ENCODE measurements around the gene LYPD5. TPM values are rescaled to one million over a fixed set of nuclear protein-coding genes. Genes with fewer than 3 reads are reported as not detected.
A peak's percentile ranks its signal among the peaks of the same experiment; 100 is the strongest.
"Not testable (repeated sequence)": the region's sequence is repeated elsewhere in the genome, so short reads cannot be mapped to it uniquely, and the experiment has no call there.

LYPD5 gene
- total and polyA plus RNA-seq, 8 donors = 0.43 to 3.9 (median 1.6) TPM; not detected in 4

- Histone ChIP-seq H3K4me1 (no peaks in the 10 kb centered on the region), H3K4me3 (no peak overlapping the region), H3K27me3 (peaks cover 0 to 17% (median 0%) of the 10 kb centered on the region in 3 donors), H3K9me3 (no peaks in the 10 kb centered on the region), H3K36me3 (no peaks in the 10 kb centered on the region), H3K27ac (no peak overlapping the region)
- DNase-seq = peak in 1 of 2 donors; percentile 67
- WGBS, 5 donors = 27 to 40% (median 37%) methylated on average over 6 to 8 of the region's 8 CpGs
- no peak for TF ChIP-seq POLR2AphosphoS5 (IDR thresholded peaks at IDR 0.05)
- TF ChIP-seq, protein P1, sequence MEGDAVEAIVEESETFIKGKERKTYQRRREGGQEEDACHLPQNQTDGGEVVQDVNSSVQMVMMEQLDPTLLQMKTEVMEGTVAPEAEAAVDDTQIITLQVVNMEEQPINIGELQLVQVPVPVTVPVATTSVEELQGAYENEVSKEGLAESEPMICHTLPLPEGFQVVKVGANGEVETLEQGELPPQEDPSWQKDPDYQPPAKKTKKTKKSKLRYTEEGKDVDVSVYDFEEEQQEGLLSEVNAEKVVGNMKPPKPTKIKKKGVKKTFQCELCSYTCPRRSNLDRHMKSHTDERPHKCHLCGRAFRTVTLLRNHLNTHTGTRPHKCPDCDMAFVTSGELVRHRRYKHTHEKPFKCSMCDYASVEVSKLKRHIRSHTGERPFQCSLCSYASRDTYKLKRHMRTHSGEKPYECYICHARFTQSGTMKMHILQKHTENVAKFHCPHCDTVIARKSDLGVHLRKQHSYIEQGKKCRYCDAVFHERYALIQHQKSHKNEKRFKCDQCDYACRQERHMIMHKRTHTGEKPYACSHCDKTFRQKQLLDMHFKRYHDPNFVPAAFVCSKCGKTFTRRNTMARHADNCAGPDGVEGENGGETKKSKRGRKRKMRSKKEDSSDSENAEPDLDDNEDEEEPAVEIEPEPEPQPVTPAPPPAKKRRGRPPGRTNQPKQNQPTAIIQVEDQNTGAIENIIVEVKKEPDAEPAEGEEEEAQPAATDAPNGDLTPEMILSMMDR (IDR thresholded peaks at IDR 0.05) = peak in 3 of 7 experiments; percentile 33 to 54 (median 42)
- intact Hi-C loops (cut with DNase I; ENCODE audit: low total_unique reads) = no loop called here
Observed at GRCh38 chr19:43809762-43810696, 7.8 kb upstream of the LYPD5 start.

- intact Hi-C loops (cut with DNase I; ENCODE audit: low total_unique reads) = no loop called here
- no peaks in the 10 kb centered on the region for H3K9me3 ChIP-seq
- no peak overlapping the region for H3K4me3 ChIP-seq
- TF ChIP-seq POLR2A (IDR thresholded peaks at IDR 0.05) = no peak
- no peak for TF ChIP-seq POLR2AphosphoS5 (IDR thresholded peaks at IDR 0.05)
- TF ChIP-seq, protein P1 (IDR thresholded peaks at IDR 0.05) = no peak
- no peak for TF ChIP-seq EP300 (IDR thresholded peaks at IDR 0.05)
- peaks cover 0 to 14% (median 0%) of the 10 kb centered on the region in 3 donors for H3K27me3 ChIP-seq
- H3K36me3 ChIP-seq = no peaks in the 10 kb centered on the region
- DNase-seq = no peak
- no peaks in the 10 kb centered on the region for H3K4me1 ChIP-seq
- no peak overlapping the region for H3K27ac ChIP-seq
Observed at GRCh38 chr19:43807651-43808050, 5.4 kb upstream of the LYPD5 start.

DNA sequence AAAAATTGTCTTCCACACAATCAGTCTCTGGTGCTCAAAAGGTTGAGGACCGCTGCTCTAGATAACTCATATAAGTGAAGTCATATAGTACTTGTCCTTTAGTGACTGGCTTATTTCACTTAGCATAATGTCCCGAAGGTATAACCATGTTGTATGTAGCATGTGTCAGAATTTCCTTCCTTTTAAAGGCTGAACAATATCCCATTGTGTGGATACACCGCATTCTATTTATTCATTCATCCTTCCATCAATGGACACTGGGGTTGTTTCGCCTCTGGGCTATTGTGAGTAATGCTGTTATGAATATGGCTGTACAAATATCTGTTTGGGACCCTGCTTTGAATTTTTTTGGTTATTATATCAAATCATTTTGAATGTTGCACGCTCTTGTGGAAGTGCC is 4.6 kb upstream of the LYPD5 start:
- WGBS, 5 donors = 56 to 79% (median 71%) methylated on average over 5 of the region's 5 CpGs
- Histone ChIP-seq H3K27me3 (peaks cover 0 to 22% (median 0%) of the 10 kb centered on the region in 3 donors), H3K27ac (no peak overlapping the region), H3K4me1 (no peaks in the 10 kb centered on the region), H3K9me3 (no peaks in the 10 kb centered on the region), H3K4me3 (no peak overlapping the region), H3K36me3 (no peaks in the 10 kb centered on the region)
- intact Hi-C loops (cut with DNase I; ENCODE audit: low total_unique reads) = no loop called here
- DNase-seq = no peak
- TF ChIP-seq POLR2AphosphoS5 (IDR thresholded peaks at IDR 0.05) (no peak), EP300 (IDR thresholded peaks at IDR 0.05) (no peak), POLR2A (IDR thresholded peaks at IDR 0.05) (no peak)
- TF ChIP-seq, protein P1 (IDR thresholded peaks at IDR 0.05) = no peak

DNA sequence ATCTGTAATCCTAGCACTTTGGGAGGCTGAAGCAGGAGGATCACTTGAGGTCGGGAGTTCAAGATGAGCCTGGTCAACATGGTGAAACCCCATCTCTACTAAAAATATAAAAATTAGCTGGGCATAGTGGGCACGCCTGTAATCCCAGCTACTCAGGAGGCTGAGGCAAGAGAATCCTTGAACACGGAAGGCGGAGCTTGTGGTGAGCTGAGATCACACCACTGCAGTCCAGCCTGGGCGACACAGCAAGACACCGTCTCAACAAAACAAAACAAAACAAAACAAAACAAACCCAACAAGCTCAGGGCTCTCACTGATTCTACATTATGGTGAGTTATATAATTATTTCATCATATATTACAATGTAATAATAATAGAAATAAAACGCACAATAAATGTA is 4.2 kb upstream of the LYPD5 start:
- intact Hi-C loops (cut with DNase I; ENCODE audit: low total_unique reads); H3K4me1 ChIP-seq; DNase-seq; H3K4me3 ChIP-seq; H3K9me3 ChIP-seq; H3K27ac ChIP-seq; H3K36me3 ChIP-seq: not testable (repeated sequence)
- WGBS, 5 donors = 85 to 89% (median 87%) methylated on average over 7 of the region's 7 CpGs
- peaks cover 0 to 25% (median 0%) of the 10 kb centered on the region in 3 donors for H3K27me3 ChIP-seq

GRCh38 chr19:43804432-43804831 is 2.2 kb upstream of the LYPD5 start:
- DNase-seq = no peak
- TF ChIP-seq EP300 (IDR thresholded peaks at IDR 0.05) (no peak), POLR2A (IDR thresholded peaks at IDR 0.05) (no peak), POLR2AphosphoS5 (IDR thresholded peaks at IDR 0.05) (no peak)
- TF ChIP-seq, protein P1 (IDR thresholded peaks at IDR 0.05) = no peak
- H3K4me1 ChIP-seq = peaks cover 0 to 4% (median 2%) of the 10 kb centered on the region in 4 donors
- no peaks in the 10 kb centered on the region for H3K9me3 ChIP-seq
- intact Hi-C loops (cut with DNase I; ENCODE audit: low total_unique reads) = no loop called here
- 43 to 58% (median 55%) methylated on average over 2 of the region's 2 CpGs for WGBS, 5 donors
- peaks cover 0 to 29% (median 0%) of the 10 kb centered on the region in 3 donors for H3K27me3 ChIP-seq
- no peaks in the 10 kb centered on the region for H3K36me3 ChIP-seq
- no peak overlapping the region for H3K27ac ChIP-seq
- H3K4me3 ChIP-seq = no peak overlapping the region
